NCI-H2196 treated with DMSO at 0.1 percent for 48 hours (cell line): Measurements from ENCODE around the gene TAGLN.
A peak's percentile ranks its signal among the peaks of the same experiment; 100 is the strongest.

ENCODE experiments used
- DNase-seq: peaks from one replicate; lab custom pipeline; 2025; ENCODE audit not compliant: unreplicated experiment; lab: John Stamatoyannopoulos, UW

TAGLN gene

DNA sequence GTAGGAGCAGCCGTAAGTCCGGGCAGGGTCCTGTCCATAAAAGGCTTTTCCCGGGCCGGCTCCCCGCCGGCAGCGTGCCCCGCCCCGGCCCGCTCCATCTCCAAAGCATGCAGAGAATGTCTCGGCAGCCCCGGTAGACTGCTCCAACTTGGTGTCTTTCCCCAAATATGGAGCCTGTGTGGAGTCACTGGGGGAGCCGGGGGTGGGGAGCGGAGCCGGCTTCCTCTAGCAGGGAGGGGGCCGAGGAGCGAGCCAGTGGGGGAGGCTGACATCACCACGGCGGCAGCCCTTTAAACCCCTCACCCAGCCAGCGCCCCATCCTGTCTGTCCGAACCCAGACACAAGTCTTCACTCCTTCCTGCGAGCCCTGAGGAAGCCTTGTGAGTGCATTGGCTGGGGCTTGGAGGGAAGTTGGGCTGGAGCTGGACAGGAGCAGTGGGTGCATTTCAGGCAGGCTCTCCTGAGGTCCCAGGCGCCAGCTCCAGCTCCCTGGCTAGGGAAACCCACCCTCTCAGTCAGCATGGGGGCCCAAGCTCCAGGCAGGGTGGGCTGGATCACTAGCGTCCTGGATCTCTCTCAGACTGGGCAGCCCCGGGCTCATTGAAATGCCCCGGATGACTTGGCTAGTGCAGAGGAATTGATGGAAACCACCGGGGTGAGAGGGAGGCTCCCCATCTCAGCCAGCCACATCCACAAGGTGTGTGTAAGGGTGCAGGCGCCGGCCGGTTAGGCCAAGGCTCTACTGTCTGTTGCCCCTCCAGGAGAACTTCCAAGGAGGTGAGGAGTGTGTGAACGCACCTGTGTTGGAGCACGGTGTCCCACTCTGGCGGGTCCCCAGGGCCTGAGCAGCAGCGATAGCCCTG lies at the start of gene TAGLN:
TAGLN (plus strand) TSS at position 318 of the 863 bp plus-strand sequence. CDS start 3,644 bp downstream, outside the sequence.
- no peak for DNase-seq

DNA sequence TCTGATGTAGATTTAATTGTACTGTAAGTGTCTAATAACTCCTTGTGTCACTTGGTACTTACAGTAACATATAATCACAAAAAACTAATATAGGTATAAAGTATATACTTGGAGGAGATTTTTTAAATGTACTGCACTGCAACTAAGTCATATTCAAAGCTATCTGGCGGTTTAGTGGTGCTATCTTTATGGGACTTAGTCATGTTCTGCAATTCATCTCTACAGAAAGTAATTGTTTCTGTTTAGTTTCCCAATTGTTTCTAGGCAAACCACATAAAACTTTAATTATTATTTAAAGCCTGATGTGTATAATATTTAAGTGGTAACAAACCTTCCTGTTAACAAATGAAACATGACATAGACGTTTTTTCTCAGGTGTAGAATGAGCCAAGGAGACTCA lies 47.1 kb upstream of the TAGLN start:
- DNase-seq: no peak

DNA sequence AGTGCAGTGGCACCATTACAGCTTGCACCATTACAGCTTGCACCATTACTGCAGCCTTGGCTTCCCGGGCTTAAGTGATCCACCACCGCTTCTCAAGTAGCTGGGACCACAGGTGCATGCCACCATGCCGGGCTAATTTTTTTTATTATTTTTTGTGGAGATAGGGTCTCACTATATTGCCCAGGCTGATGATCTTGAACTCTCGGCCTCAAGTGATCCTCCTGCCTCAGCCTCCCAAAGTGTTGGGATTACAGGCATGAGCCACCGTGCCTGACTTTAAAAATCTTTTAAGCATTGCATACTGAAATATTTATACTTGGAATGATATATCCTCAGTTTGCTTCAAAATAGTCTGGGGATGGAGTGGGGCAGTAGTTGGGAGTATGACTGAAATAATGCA lies 44.7 kb upstream of the TAGLN start:
- no peak for DNase-seq

DNA sequence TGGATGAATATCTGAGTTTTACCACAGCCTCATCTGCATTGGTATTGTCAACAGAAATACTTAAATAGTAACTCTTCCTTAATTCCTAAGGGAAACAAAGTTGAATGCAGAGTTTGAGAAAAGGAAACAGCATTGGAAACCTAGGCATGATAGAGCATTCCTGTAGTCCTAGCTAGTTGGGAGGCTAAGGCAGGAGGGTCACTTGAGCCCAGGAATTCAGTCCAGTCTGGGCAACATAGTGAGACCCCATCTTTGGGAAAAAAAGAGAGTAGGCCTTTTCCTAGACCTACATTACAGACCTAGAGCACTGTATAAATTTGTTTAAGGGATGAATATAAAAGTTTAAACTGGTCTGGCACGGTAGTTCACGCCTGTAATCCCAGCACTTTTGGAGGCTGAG lies 41.7 kb upstream of the TAGLN start:
- DNase-seq: no peak

DNA sequence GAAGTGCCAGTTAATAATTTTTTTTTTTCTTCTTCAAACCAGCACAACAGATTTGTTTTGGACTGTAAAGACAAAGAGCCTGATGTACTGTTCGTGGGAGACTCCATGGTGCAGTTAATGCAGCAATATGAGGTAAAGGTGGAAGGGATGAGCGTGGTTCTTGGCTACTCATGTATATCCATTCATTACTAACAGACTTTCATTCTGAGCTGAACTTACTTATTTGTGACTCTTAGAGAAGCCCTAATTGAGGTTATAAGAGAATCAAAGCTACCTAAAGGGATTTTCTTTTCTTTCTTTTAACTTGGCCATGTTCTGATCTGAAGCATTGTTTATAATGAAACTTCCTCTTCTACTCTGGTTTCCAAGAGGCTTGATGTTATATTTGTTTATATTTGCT lies 39.3 kb upstream of the TAGLN start:
- no peak for DNase-seq

DNA sequence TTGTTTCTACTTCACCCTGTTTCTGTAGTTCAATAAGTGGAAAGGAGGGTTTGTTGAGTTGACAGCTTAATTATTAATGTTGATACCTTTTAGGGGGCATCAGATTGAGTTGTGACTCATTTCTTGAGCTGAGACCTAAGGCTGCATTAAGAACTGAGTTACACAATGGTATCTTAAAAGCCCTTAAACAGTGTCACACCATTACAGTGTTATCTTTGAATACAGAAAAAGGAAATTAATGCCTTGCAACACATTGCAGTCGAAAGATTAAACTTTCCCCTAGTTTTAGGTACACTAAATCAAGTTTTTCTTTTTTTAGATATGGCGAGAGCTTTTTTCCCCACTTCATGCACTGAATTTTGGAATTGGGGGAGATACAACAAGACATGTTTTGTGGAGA lies 38.3 kb upstream of the TAGLN start:
- no peak for DNase-seq

DNA sequence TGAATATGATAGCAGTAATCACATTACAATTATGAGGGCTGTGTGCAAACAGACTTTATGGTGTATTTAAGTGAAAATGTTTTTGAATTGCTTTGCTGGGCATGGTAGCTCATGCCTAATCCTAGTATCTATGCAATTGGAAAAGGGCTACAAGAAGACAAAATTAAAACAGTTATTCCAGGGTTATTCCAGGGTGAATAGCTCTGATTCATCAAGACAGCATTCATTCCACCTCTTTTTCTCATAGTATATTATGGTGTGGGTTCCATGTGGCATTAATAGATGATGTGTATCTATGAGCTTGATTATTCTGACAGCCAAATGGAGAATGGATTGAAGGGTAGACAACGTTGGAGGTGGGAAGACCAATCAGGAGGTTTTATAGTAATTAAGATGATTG lies 32.7 kb upstream of the TAGLN start:
- no peak for DNase-seq

DNA sequence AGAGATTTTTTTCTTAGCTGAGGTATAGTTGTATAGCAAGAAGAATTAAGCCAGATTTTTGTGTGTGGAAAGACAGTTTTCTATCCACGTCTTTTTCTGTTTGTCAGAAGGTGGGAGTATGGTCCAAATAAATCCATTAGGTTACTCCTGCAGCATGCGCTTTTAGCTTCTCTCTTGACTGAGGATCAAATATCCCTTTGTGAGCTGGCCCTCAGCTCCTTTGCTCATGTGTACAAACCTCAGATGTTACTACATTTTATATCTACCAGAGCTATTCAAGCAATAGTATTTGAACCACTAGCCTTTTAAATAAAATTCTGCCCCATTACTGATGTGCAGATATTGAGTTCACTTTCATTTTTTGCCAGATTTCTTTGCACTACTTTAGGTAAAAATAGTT lies 29.4 kb upstream of the TAGLN start:
- DNase-seq: no peak

DNA sequence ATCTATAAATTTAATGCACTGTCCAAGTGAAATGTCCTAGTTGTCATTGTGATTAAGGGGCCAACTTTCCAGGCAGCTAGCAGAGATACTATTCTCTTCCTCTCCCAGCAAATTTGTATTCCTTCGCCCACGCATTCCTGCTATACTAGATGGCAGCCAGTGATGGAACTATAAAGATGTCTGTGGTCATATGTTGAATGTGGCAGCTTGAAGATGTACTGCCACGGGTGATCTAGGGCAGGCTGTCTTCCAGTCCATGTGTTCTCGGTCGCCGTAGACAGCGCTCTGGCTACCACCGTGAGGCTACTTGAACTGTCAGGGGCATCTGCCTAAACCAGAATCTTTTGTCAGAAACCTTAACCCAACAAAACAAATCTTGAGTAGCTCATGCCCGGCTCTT lies 29.0 kb upstream of the TAGLN start:
- no peak for DNase-seq

DNA sequence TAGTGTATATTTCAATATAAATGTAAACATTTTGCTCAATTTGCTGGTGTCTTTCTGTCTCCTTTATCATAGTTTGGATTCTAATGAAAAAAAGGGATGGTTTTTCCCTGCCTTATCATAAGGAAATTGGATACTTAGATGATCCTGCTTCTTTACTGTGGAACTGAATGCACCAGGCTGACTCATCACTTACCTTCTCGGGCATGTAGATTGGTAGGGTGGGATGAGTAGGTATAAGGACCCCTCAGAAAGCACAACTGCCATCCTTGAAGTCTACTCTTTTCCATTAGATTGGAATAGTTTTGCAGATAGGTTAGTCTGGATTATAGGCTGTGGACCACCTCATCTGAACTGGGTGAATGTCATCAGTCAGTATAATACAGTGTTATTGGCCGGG lies 28.2 kb upstream of the TAGLN start:
- DNase-seq: no peak

DNA sequence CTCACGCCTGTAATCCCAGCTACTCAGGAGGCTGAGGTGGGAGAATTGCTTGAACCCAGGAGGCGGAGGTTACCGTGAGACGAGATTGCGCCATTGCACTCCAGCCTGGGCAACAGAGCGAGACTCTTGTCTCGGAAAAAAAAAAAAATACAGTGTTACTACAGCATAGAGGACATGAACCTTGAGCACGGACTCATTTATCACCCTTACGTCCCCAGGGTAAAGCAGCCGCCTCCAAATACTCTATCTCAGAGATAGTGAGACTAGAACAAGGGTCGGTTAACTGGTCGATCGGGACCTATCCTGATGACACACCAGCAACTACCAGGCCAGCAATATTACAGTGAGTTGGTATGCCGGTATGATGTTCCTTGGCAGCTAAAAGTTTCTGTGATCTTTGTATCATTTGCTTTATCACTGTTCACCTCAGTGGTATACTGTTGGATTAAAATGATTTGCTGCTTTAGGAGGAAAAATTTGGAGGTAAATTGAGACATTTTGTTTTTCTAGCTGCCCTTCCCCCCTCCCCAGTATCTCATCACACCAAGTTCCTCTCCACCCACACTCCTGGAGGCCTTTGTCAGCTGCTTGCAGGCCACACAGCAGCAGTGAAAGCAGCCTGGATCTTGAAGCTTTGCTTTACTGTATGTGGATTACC lies 27.6 kb upstream of the TAGLN start:
- no peak for DNase-seq

DNA sequence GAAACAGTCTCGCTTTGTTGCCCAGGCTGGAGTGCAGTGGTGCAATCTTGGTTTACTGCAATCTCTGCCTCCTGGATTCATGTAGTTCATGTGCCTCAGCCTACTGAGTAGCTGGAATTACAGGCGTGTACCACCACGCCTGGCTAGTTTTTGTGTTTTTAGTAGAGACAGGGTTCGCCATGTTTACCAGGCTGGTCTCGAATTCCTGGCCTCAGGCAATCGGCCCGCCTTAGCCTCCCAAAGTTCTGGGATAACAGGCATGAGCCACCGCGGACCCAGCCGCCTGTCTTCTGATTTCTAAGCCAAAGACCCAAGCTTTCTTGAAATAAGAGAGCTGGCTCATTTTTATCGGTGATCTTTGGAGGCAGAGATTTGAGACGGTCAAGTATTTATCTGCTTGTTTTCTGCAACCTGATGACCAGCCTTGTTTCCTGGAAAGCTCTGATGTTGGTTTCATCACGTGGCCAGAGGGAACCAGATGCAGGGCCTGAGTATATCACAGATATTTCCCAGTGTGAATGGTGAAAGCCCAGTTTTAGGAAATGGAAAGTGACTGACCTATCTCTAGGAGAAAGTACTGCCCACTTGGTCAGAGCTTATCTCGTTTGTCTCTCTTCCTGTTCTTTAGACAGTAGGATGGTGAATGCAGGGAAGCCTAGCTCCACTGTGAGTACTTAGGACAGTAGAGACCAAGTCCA lies 26.3 kb upstream of the TAGLN start:
- no peak for DNase-seq

DNA sequence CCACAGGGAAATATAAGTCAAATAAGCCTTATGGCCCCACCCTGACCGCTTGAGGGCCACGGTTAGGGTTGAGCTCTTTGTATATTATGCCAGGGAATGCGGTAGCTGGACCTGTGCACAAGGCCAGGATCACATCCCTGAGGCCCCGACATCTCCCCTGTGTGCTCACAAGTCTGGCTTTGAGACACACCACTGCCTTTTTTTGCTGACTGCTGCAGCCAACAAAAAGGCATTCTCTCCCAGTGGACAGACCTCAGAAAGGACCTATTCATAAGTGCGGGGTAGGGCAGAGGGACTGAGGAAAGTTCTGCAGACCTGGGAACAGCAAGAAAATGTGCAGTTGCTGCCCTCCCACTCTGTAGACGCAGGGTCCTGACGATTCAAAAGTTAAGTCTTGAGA lies 24.1 kb upstream of the TAGLN start:
- DNase-seq: no peak

DNA sequence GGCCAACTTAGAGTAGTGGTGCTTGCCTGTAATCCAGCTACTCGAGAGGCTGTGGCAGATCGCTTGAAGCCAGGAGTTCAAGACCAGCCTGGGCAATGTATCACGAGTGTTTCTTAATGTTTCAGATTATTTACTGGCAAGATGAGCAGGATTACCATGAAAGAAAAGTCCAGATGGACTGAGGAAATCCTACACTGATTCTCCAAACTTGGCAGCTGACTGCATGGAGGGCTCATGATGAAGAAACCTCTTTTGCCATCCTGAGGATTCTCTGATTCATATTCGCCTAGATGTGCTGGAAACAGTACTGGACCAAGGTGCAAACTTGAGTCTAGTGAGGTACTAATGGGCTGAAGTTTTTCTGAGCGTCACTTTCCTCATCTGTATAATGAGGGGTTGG lies 23.4 kb upstream of the TAGLN start:
- no peak for DNase-seq

DNA sequence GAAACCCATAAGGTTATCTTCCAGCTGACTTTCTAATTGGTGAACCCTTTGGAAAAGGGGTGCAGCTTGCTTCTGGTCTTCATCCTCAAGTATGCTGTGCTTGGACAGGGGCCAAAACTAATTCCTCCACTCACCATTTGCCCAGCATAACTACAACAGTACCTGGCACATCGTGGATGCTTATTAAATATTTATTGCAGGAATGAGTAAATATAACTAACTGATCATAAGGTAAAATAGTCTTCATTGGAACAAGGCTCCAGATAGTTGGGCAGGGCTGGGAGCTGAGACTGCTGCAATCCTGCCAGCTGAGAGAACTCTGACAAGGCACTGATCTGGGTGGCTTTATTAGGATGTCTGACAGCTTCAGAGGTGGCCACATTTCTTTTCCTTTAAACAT lies 23.0 kb upstream of the TAGLN start:
- DNase-seq: no peak

DNA sequence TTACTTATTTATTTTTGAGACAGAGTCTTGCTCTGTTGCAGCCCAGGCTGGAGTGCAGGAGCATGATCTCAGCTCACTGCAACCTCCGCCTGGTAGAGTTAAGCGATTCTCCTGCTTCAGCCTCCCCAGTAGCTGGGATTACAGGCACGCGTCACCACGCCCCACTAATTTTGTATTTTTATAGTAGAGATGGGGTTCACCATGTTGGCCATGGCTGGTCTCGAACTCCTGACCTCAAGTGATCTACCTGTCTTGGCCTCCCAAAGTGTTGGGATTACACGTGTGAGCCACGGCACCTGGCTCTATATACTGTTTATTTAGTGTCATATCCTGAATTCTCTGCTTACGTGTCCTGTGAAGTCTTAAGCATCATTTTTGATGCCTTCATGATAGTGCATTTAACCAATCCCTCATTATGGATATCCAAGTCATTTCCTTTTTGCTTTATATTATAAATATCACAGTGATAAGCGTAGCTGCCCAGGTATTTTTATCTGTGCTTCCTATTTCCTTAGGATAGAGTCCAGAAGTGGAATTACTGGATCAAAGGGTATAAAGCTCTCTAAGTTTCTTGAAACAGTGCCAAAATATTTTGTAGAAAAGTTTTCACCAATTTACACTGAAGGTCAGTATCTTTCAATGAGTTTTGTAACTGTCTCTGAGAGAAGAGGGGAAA lies 21.5 kb upstream of the TAGLN start:
- no peak for DNase-seq

DNA sequence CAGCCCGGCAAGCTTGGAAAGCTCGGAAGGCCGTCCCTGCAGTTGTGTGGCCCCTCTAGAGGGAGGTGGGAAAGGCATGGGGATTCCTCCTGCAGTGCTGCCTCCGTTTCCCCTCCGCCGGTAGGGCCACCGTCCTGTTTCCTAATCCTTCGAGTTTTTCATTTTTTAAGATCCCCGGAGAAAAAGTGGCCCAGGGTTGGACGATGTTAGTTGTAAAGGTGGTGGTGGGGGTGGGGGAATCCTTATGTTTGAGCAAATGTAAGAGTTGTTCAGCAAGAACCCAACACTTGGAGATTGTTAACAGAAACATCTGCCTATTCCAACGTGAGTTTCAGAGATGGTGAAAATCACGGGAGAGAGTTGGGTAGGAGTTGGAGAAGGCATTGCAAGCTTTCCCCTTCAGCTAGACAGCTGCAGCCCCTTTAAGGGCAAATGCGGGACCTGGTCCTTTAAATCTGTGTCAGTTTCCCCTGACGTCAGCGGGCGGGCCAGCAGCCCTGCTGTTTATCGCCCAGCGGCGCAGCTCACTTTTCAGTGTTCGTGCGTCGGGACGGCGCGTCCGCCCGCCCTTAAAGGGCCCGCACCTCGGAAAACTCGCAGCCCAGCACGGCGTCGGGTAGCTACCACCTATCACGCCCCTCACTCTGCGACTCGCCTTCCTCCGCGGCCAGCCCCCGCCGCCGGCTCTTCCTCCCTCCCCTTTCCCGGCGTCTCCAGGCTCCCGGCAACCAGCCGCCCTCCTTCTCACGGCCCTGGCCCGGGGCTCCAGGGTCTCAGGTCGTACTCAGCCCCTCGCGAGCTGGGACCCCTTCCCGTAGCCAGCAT lies 20.7 kb upstream of the TAGLN start, which contains the start of gene SIDT2:
SIDT2 (plus strand) TSS at position 534 of the 825 bp plus-strand sequence. CDS start 521 bp downstream, outside the sequence.
- peak; percentile 55 for DNase-seq

DNA sequence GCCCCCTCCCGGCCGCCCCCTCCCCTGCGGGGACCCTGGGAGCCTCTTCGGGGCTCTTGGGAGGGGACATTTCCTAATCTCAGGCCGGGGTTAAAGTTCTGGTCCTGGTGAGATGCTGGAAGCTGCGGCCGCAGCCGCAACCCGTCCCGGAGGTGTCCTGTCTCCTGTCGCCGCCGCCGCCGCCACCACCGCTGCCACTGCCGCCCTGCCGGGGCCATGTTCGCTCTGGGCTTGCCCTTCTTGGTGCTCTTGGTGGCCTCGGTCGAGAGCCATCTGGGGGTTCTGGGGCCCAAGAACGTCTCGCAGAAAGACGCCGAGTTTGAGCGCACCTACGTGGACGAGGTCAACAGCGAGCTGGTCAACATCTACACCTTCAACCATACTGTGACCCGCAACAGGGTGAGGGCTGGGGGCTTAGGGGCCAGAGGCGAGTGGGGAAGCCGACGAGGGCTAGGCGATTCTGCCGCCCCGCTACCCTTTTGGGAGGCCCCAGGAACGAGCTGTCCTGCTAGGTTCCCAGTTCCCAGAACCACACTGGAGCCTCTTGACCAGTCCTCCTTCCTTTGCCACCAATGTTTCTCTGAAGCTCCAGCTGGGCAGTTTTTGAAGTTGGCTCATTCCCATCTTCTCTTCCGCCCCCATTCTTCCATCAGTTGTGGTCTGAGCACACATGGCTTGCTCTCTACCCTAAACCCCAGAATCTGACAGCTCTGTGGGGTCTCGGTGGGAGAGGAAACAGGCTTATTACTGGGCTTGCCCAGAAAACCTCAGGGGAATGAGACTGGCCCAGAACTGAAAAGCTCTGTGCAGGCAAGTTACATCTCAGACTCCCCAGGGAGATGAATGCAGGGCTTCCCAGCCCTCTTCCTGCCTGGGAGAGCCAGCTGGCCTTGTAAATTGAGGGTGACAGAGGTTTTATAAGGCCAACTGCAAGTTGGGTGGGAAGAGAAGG lies 19.8 kb upstream of the TAGLN start:
- no peak for DNase-seq

DNA sequence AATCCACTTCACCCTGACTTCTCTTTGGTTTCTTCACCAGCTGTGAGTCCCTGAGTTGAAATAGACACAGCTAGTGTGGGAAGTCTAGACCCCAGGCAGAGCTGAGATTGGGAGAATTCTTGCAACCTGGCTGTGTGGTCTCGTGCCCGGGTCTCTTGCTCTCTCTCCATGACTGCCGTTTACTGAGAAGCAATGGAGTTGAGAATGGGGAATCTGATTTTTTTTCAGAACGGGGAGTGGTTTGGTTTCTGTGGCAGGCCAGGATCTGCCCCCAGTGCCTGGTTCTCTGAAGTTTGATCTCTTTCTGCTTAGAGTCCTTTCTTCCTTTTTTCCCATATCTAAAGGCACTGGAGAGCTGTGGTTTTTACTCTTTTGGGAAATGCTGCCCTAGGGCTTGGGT lies 19.1 kb upstream of the TAGLN start:
- no peak for DNase-seq
